Type B pancreatic cell (in vitro differentiated cells): ENCODE measurements around the gene BANP. TPM values are rescaled to one million over a fixed set of nuclear protein-coding genes. Genes with fewer than 3 reads are reported as not detected.
"Not testable (repeated sequence)": the region's sequence is repeated elsewhere in the genome, so short reads cannot be mapped to it uniquely, and the experiment has no call there.

Experiments
- DNase-seq: peaks from one replicate; pipeline ENCODE4 v3.0.0; 2021; ENCODE audit warnings: mixed read lengths; ENCODE audit not compliant: unreplicated experiment; ENCODE audit errors: extremely low spot score
- H3K27ac Mint-ChIP-seq: 2 replicates; pipeline ENCODE4 v1.8.0; 2021; ENCODE audit warnings: mild to moderate bottlenecking, mixed read lengths
- H3K27me3 Mint-ChIP-seq: 2 replicates; pipeline ENCODE4 v1.8.0; 2021; ENCODE audit warnings: mixed read lengths
- H3K36me3 Mint-ChIP-seq: 2 replicates; pipeline ENCODE4 v1.8.0; 2021; ENCODE audit warnings: mixed read lengths
- H3K4me1 Mint-ChIP-seq: one replicate; pipeline ENCODE4 v1.8.0; 2021; ENCODE audit warnings: mixed read lengths; ENCODE audit not compliant: unreplicated experiment
- H3K4me3 Mint-ChIP-seq: 2 replicates; pipeline ENCODE4 v1.8.0; 2021; ENCODE audit warnings: mild to moderate bottlenecking, mixed read lengths
- H3K9me3 Mint-ChIP-seq: 2 replicates; pipeline ENCODE4 v1.8.0; 2021; ENCODE audit warnings: mixed read lengths
- CTCF ChIP-seq: fragments of 200-600 bp; sonication (generic); conservative IDR thresholded peaks from 2 replicates; pipeline ENCODE4 v1.5.0; 2021; ENCODE audit warnings: antibody characterized with exemption, mild to moderate bottlenecking
- total RNA-seq: library from RNA; stranded (reverse); gene quantifications from 2 replicates; pipeline ENCODE4 v1.2.1, GENCODE V29; 2021; ENCODE audit warnings: low replicate concordance

BANP gene
- total RNA-seq, 1 donor from 2014 or later: 36.9 TPM

- H3K27ac Mint-ChIP-seq: no peak overlapping the region
- DNase-seq: no peak
- peaks cover 5% of the 10 kb centered on the region for H3K4me1 Mint-ChIP-seq
- H3K4me3 Mint-ChIP-seq: no peak overlapping the region
- H3K27me3 Mint-ChIP-seq: no peaks in the 10 kb centered on the region
- TF ChIP-seq CTCF: no peak
- H3K36me3 Mint-ChIP-seq: peaks cover 5% of the 10 kb centered on the region
- H3K9me3 Mint-ChIP-seq: no peaks in the 10 kb centered on the region
Measured at GRCh38 chr16:88072571-88073001, 121.4 kb downstream of the BANP start.

- TF ChIP-seq CTCF: no peak
- H3K9me3 Mint-ChIP-seq: no peaks in the 10 kb centered on the region
Measured at GRCh38 chr16:88073201-88073721, 122.0 kb downstream of the BANP start.

GRCh38 chr16:88074041-88074440, 122.8 kb downstream of the BANP start:
- no peak for DNase-seq
- peaks cover 5% of the 10 kb centered on the region for H3K4me1 Mint-ChIP-seq
- TF ChIP-seq CTCF: no peak
- H3K27me3 Mint-ChIP-seq: no peaks in the 10 kb centered on the region
- no peak overlapping the region for H3K27ac Mint-ChIP-seq
- H3K4me3 Mint-ChIP-seq: no peak overlapping the region
- peaks cover 15% of the 10 kb centered on the region for H3K36me3 Mint-ChIP-seq
- H3K9me3 Mint-ChIP-seq: no peaks in the 10 kb centered on the region

More at GRCh38 chr16:88073201-88073721, 122.0 kb downstream of the BANP start:
- no peak overlapping the region for H3K27ac Mint-ChIP-seq
- H3K4me3 Mint-ChIP-seq: no peak overlapping the region
- H3K27me3 Mint-ChIP-seq: no peaks in the 10 kb centered on the region
- peaks cover 10% of the 10 kb centered on the region for H3K36me3 Mint-ChIP-seq
- H3K4me1 Mint-ChIP-seq: peaks cover 5% of the 10 kb centered on the region
- DNase-seq: no peak

- H3K27ac Mint-ChIP-seq: no peak overlapping the region
- no peaks in the 10 kb centered on the region for H3K27me3 Mint-ChIP-seq
- no peak for DNase-seq
- H3K36me3 Mint-ChIP-seq: peaks cover 24% of the 10 kb centered on the region
- no peak overlapping the region for H3K4me3 Mint-ChIP-seq
- no peaks in the 10 kb centered on the region for H3K4me1 Mint-ChIP-seq
- H3K9me3 Mint-ChIP-seq: peaks cover 4% of the 10 kb centered on the region
- no peak for TF ChIP-seq CTCF
Measured at GRCh38 chr16:88076211-88076931, 125.1 kb downstream of the BANP start.

GRCh38 chr16:88076932-88077320, 125.7 kb downstream of the BANP start:
- peaks cover 24% of the 10 kb centered on the region for H3K36me3 Mint-ChIP-seq
- H3K27ac Mint-ChIP-seq, H3K4me3 Mint-ChIP-seq, H3K9me3 Mint-ChIP-seq, DNase-seq, H3K27me3 Mint-ChIP-seq, H3K4me1 Mint-ChIP-seq: not testable (repeated sequence)

GRCh38 chr16:88077328-88078108, 126.3 kb downstream of the BANP start:
- no peaks in the 10 kb centered on the region for H3K4me1 Mint-ChIP-seq
- H3K27me3 Mint-ChIP-seq: no peaks in the 10 kb centered on the region
- no peak overlapping the region for H3K4me3 Mint-ChIP-seq
- peaks cover 24% of the 10 kb centered on the region for H3K36me3 Mint-ChIP-seq
- TF ChIP-seq CTCF: no peak
- H3K27ac Mint-ChIP-seq: no peak overlapping the region
- peaks cover 4% of the 10 kb centered on the region for H3K9me3 Mint-ChIP-seq
- DNase-seq: no peak
